Stimulated activated CD8-positive, alpha-beta memory T cell treated with anti-CD3 and anti-CD28 coated beads, Interleukin-4, amount 100 ng/mL, for 1 hour (primary cell): ENCODE data around the gene LRRC36.
"Not testable (repeated sequence)": the region's sequence is repeated elsewhere in the genome, so short reads cannot be mapped to it uniquely, and the experiment has no call there.

Experiments used
- DNase-seq, 2 donors: peaks; one replicate each; pipeline ENCODE4 v3.0.0-alpha.2; 2020; ENCODE audit warnings: low read depth in 2 of 2, low spot score in 1 of 2

The LRRC36 gene

DNA sequence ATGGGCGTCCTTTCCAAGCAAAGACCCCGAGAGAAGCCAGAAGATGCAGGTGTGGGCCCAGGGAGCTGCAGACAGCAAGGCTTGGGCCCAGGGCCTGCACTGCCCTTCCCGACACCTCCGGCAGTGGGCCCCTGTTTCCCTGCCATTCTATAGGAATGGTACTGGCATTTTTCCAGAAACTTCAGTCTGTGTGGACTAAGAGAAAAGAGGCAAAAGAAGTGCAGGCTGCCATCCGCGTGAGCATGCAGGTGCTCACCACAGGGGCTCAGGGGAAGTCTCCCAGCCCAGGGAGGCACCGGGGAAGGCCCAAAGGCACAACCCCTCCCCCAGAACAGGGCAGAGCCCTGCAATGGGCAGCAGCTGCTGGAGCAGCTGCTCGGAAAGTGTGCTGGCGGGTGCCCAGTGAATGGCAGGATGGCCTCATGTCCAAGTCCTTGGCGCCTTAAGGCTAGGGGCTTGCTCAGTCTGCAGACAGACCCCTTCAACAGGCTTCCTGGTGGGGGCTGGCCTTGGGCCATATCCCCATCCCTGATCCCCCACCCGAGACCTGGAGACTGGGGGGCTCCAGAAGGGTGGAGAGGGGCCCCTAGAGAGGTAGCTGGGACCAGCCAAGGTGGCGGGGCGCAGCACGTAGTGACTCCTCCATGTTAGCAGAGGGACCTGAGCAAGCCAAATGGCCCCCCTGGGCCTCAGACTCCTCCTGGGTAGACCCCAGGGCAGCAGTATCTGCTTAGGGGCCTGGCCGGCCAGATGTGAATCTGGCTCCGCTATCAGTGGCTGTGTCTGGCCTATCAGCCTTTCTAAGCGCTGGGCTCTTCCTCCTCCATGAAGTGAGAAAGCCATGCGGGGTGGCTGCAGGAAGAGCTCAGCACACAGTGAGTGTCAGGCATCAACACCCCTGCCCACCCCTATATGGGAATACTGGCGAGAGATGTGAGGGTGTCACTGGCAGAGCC is 73.4 kb downstream of the LRRC36 start:
- DNase-seq = no peak

DNA sequence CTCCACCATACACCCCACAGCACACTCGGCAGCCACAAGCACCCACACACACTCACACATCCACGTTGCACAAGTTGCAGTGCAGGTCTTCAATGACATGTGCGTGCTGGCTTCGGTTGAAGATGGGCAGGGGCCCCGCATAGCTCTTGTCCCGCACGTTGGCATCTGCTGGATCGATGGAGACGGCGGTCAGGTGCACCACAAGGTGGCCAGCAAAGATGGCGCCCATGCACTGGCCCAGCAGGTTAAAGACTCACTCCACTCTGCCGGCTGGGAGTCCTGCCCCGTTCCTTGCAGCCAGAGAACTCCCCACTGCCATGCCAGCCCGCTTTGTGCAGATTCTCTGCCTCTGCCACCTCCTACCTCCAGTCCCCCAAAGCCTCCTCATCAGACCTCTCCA is 74.3 kb downstream of the LRRC36 start:
- DNase-seq = no peak

DNA sequence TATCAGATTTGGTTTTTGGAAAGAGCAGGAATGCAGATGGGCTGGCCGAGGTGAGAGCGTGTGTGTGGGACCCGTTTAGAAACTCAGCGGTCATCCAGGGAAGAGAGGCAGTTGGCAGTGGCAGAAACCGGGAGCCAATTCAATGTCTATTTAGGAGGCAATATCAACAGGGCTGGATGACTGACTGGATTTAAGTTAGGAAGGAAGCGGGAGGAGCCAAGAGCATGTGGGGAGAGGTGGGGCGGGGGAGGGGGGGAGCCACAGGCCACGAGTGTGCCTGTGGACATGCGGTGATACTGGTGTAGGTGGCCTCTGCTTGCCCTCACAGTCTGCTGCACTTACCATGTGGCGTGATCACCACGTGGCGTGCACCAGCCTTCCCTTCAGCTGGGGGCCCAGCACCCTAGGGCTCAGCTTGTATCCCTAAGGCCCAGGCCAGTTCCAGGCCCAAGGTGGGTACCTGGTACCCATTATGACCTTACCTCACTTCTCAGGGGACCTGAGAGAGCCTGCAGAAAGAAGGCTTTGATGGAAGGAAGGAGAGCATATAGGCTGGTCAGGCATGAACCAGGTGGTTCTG is 77.5 kb downstream of the LRRC36 start:
- no peak for DNase-seq

DNA sequence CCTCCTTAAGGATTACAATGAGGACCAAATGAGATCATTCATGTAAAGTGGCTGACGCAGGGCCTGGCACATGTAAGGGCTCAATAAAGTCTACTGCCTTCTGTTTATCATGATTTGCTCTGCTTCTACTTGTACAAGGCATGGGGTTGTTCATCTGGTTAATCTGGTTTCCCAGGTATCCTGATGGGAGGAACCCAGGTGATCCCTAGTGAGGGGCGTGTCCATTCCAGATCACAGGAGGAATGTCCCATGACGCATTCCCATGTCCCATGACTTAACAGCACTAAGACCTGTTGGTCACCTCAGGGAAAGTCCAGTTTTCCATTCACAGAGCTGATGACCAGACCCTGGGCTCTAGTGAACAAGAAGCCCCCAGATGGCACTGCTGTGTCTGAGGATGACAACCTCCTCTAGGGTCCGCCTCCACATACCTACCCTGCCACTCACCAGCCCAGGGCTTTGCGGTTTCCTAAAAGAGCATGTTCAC is 78.2 kb downstream of the LRRC36 start:
- DNase-seq = no peak

DNA sequence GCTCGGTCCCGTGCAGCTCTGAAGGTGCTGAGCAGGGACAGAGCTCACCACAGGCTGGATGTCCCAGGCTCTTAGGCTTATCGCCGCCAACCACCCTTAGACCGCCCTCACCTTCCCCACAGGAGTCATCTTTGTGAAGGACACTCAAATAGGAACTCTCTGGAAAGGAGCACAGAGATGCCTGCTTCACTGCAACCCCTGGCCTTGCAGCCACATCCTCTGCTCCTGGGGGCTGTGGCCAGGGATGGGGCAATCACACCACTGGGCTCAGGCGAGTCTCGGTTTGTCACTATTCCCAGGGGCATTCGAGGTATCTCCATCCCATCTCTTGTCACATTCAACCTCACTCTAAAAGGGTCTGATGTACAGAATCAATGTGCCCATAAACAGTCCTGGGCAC is 78.7 kb downstream of the LRRC36 start:
- DNase-seq = no peak

DNA sequence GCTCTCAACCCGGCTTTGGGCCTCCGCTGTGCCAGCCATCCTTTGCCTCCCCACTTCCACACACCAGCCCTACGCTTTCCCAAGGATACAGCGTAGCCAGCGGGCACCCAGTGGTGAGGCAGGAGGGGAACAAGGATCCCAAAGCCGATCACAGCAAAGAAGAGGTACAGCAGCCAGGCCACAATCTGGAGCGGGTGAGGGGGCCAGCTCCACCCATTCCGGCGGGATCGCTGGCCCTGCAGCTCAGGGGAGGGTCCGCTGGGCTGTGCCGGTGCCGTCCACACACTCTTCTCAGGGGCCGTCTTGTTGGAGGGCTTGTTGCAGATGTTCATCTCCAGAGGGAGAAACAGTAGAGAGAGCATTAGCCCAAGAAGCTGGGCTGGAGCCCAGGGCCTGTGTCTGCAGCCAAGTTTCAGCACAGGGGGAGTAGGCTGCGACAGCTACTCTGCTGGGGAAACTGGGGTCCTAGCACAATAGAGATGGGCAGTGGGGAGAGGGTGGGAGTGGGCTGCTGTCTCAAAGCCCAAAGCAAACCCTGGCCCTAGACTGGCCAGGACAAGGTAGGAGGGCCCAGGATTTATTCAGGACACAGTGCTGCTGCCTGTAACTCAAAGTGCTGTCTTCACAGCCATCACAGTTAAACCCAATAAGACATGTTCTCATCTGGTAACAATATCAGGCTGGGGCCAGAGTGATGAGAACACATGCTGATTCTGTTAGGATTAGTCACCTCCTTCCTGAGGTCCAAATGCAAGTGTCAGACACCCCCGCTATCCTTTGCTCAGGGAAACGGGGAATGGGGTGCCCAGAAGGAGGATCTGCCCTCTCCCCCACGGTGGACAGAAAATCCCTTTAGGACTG is 79.7 kb downstream of the LRRC36 start:
- no peak for DNase-seq

DNA sequence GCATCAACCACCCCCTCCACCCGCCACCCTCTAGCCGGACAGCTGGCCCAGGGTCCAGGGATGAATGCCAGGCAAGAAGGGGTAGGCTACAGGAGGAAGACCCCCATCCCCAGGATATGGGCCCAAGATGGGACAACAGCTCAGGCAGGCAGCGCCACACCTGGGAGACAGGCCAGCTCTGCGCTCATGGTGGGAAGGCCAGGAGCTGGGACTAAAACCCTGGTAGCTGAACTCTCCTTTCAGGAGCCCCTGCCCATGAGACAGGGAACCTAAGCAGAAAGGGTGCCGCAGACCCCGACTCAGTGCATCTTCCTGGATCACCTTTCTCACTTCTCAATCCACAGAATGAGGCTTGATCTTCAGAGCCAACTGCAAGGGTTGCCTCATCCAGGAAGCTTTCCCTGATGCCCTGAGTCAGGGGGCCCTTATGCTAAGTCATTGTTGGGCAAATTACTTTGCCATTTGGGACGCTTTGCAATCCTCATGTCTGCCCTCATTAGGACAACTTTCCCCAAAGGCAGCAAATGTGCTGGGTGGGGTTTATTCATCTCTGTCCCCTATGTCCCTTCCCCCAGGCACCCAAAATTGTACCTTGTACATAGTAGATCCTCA is 80.7 kb downstream of the LRRC36 start:
- DNase-seq = no peak

DNA sequence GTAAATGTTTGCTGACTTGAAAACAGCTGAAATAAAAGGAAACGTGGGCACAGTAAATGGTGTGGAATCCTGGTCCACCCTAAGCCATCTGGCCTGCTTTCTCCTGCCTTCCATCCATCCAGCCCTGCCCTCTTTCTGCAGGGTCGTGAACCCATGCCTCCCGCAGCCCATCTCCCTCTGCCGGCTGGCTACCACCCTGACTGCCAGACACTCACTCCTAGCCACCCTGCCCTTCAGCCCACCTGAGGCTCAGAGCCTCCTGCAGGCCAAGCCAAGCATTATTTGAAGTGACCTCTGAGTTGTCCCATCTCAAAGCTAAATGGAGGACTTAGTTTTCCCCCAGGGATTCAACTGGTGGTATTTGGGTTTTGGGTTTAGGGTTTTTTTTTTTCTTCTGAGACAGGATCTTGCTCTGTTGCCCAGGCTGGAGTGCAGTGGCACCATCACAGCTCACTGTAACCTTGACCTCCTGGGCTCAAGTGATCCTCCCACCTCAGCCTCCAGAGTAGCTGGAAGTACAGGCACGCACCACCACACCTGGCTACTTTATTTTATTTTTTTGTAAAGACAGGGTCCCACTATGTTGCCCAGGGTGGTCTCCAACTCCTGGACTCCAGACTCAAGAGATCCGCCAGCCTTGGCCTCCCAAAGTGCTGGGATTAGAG is 81.3 kb downstream of the LRRC36 start:
- DNase-seq = no peak

DNA sequence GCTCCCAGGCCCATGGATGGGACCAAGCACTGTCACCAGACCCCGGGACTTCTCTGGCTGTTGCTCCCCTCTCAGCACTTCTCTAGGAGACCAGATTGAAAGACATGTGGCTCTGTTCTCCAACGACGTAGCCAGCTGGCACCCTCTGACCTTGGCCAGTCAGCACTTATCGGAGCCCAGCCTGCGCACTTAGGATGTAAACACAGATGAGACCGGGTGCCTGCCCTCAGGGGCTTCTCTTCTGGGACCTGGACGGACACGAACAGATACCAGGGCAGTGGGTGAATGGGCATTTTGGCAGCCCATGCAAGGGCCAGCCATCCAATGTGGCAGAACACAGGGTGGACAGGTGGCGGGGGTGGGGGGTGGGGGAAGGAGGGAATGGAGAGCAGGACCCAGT is 83.0 kb downstream of the LRRC36 start:
- no peak for DNase-seq

DNA sequence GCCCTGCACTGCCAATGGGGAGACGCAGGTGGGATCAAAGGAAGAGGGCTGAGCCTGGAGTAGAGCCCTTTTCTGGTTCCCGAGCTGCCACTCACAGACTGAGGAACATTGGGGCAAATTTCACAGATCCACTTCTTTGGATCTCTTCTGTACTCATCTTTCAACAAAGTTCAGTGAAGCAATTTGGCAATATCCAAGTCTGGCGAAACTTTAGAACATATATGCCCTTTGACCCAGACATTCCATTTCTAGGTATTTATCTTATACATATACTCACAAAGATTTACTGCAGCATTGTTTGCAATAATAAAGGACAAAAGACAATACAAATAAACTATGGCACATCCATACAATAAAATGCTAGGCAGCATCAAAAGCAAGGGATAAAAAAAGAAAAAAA is 84.7 kb downstream of the LRRC36 start:
- DNase-seq = no peak

DNA sequence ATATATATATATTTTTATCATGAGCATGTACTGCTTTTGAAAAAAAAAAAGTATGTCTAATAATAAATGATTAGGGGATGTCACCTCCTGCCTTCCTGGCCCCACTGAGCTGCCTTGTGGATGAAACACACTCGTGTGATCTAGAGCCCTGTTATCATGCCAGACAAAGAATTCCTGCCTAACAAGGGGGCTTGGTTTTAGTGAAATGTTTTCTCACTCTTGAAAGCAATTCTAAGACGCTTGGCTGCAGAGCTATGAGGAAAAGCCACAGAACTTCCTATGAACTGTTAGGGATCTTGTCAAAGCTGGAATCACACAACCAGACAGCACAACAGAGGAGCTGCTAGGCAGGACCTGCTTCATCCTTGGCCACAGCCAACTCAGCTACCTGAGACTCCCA is 85.7 kb downstream of the LRRC36 start:
- DNase-seq = no peak

DNA sequence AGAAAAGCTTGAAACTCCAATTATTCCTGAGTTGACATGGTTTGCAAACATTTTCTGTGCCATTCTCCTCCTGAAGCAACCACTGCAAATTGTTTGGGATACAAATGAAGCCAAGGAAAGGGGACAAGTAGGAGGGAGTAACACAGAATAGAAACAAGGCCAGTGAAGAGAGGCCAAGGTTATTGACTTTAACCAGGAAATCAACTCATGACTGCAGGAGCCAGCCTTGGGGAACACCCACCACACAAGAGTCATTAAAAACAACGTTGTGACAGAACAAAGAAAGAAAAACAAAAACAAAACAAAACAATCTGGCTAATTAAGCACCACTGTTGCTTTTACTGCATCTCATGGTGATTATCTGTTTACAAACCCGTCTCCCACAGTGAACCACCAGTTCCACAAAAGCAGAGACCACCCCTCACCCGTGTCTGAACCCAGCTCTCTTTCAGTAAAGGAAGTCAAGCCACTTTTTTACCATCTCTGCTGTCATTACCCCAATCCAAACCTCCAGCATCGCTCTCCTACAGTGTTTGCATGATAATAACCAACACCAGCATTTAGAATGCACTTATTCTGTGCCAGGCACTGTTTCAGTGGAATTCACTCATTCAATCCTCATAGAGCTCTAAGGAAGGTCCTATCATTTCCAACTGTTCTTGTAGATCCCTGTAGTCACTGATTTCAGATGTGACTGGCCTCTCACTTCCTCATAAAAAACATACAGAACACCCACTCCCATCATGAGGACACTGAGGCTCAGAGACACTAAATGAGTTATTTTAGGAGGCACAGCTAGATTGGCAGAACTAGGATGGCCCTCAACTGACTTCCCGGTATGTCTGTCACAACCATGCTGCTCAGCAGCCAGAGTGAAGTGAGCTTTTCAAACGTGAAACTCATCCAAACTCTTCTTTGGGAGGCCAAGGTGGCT is 87.6 kb downstream of the LRRC36 start:
- DNase-seq = no peak

DNA sequence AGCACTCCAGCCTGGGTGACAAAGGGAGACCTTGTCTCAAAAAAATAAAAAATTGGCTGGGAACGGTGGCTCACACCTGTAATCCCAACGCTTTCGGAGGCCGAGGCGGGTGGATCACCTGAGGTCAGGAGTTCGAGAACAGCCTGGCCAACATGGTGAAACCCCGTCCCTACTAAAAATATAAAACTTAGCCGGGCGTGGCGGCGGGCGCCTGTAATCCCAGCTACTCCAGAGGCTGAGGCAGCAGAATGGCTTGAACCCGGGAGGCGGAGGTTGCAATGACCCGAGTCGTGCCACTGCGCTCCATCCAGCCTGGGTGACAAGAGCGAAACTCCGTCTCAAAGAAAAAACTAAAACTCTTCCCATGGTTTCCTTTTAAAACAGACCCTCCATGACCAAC is 88.8 kb downstream of the LRRC36 start:
- not testable (repeated sequence) for DNase-seq

DNA sequence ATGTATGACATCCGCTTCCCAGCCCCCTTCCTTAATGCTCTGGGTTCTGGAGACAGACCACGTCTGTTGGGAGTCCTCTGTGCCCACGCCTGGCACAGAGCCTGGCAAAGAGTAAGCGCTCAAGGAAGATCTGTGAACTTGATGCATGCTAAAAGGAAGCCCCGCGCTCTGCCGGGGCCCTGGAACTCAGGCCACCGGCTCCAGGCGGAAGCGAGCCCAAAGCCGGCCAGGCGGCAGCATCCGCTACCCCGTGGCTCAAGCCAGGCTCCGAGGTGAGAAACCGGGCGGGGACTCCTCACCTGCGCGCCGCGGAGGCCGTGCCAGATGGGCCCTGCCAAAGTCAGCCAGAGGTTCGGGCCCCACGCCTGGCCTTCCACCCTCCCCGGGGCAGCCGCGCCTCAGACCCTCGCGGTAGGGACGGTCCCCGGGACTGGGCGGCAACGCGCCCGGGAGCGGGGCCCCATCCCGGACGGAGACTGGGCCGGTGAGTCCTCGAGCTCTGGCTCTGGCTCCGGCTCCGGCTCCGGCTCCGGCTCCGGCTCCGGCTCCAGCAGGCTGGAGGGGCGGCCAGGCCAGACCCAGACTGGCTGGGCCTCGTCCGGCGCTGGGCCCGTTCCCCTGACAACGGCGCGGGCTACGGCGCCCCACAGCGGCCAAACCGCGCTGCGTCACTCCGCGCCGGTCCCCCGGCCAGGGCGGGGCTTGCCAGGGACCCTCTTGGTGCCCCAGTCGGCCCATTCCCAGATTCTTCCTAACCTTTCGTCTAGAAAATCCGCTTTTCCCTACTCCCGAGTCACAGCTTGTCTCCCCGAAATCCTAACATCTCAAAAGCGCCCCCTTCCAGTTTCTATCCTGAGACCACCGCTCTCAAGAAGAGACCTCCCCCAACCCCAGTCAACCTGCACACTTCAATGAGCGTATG is 89.5 kb downstream of the LRRC36 start, which contains the start of gene ZDHHC1:
ZDHHC1 (minus strand) TSS at position 606 of the 922 bp plus-strand sequence. CDS start 8,702 bp downstream, outside the sequence.
- DNase-seq = no peak

DNA sequence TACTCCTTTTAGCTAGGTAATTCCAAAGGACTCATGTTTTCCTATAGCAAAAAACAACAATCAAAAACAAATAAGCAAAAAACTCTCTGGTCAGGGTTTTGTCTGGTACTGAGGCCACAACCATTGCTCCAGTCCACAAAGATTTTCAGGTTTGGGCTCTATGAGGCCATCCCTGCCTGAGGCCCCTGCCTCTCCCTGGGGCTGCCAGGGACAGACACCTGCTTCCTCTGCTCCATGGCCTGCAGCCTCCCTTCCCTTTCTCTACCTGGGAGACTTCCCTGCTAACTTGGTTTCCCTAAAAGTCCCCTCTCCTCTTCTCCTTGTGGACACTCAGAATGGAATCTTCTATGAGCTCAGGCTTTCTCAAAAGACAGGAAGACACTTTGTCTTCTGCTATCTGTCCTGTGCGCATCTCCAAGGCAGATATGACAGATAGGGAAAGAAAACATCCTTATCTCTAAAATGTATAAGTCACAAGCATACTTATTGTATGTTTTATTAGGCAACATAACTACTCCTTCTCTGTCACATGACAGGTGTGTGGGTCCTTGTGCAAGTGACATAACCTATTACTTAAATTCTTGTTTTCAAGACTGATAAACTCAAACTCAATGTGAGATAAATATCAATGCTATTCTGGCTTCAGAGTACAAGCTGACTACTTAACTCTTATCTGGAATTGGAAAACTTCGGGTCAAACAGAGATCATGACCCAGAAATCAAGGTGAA is 90.9 kb downstream of the LRRC36 start:
- no peak for DNase-seq

DNA sequence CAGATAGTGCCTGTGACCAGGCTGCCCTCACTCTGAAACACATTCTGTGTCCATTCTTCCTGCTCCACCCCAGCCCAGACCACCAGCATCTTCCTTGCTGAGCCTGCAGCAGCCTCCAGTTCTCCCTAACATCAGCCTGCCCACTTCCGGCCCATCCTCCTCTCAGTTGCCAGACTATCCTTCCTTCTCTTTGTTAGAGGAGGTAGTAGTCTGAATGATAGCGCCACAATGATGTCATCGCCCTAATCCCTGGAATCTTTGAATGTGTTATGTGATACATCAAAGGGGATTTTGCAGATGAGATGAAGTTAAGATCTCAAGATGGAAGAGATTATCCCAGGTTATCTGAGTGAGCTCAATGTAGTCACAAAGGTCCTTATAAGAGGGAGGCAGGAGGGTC is 92.9 kb downstream of the LRRC36 start:
- no peak for DNase-seq

DNA sequence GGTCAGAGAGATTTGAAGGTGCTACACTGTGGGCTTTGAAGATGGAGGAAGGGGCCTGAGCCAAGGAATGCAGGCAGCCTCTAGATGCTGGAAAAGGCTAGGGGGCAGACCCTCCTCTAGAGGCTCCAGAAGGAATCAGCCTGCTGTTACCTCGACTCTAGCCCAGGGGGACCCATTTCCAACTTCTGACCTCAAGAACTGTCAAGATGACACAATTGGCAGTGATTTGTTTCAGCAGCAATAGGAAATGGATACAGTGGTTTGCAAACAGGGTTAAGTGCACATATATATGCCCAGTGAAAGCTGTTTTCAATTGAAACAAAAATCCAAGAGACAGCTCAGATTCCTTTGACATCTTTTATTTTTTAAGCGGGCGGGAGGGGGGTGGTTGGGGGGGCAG is 93.3 kb downstream of the LRRC36 start:
- DNase-seq = no peak

DNA sequence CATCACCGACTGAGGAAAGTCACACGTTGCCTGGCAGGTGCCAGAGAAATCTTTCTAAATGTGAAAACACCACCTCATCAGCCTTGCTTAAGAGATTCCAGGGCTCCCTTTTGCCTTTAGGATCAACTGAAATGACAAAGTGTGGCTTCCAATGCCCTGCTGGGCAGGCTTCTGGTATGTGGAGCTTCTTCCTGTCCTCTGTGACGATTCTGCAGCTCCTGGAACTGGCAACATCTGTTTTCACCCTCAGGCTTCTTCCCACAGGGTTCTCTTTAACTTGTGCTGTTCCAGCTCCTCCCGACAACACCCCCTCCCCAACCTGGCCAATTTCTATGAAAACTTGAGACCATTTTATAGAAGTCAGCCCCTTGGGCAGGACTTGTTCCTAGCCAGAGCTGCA is 94.4 kb downstream of the LRRC36 start:
- DNase-seq = no peak
